ENCODE measurements around the gene RPL7L1. TPM values are rescaled to one million over a fixed set of nuclear protein-coding genes. Genes with fewer than 3 reads are reported as not detected.

RPL7L1 gene
- total RNA-seq, 1 donor = 128 TPM

GRCh38 chr6:42845327-42845694 lies 34.1 kb upstream of the RPL7L1 start:
- no peaks in the 10 kb centered on the region for H3K79me2 ChIP-seq (ENCODE audit: insufficient read depth, low read length)
- no peak overlapping the region for H3K4me3 ChIP-seq (ENCODE audit: insufficient read depth, low read length)
- H4K20me1 ChIP-seq (ENCODE audit: insufficient read depth, low read length) = no peaks in the 10 kb centered on the region
- no peaks in the 10 kb centered on the region for H3K4me1 ChIP-seq (ENCODE audit: insufficient read depth, low read length)
- no peak overlapping the region for H2AFZ ChIP-seq (ENCODE audit: low read length)
- H3K27me3 ChIP-seq (ENCODE audit: insufficient read depth, low read length) = no peaks in the 10 kb centered on the region
- no peaks in the 10 kb centered on the region for H3K36me3 ChIP-seq (ENCODE audit: insufficient read depth, low read length)
- no peak overlapping the region for H3K27ac ChIP-seq (ENCODE audit: low read depth, low read length)
- no peaks in the 10 kb centered on the region for H3K9me3 ChIP-seq (ENCODE audit: low read depth, low read length)
- H3K4me2 ChIP-seq (ENCODE audit: insufficient read depth, low read length) = no peak overlapping the region
- peak; percentile 36 for DNase-seq (ENCODE audit: insufficient read length, low spot score, missing footprints)
- TF ChIP-seq CTCF (IDR thresholded peaks at IDR 0.05; ENCODE audit: extremely low read depth, low read depth, low read length) = no peak

- Histone ChIP-seq H3K4me3 (ENCODE audit: insufficient read depth, low read length) (no peak overlapping the region), H2AFZ (ENCODE audit: low read length) (no peak overlapping the region), H3K27ac (ENCODE audit: low read depth, low read length) (no peak overlapping the region), H4K20me1 (ENCODE audit: insufficient read depth, low read length) (no peaks in the 10 kb centered on the region), H3K27me3 (ENCODE audit: insufficient read depth, low read length) (no peaks in the 10 kb centered on the region), H3K9me3 (ENCODE audit: low read depth, low read length) (no peaks in the 10 kb centered on the region), H3K4me1 (ENCODE audit: insufficient read depth, low read length) (no peaks in the 10 kb centered on the region), H3K36me3 (ENCODE audit: insufficient read depth, low read length) (no peaks in the 10 kb centered on the region), H3K4me2 (ENCODE audit: insufficient read depth, low read length) (no peak overlapping the region), H3K79me2 (ENCODE audit: insufficient read depth, low read length) (no peaks in the 10 kb centered on the region)
- DNase-seq (ENCODE audit: insufficient read length, low spot score, missing footprints) = peak; percentile 1
- no peak for TF ChIP-seq CTCF (IDR thresholded peaks at IDR 0.05; ENCODE audit: extremely low read depth, low read depth, low read length)
Observed at GRCh38 chr6:42846505-42846904, 32.9 kb upstream of the RPL7L1 start.

- H3K27me3 ChIP-seq (ENCODE audit: insufficient read depth, low read length) = no peaks in the 10 kb centered on the region
- H3K27ac ChIP-seq (ENCODE audit: low read depth, low read length) = no peak overlapping the region
- H3K4me1 ChIP-seq (ENCODE audit: insufficient read depth, low read length) = no peaks in the 10 kb centered on the region
- peak; percentile 58 for DNase-seq (ENCODE audit: insufficient read length, low spot score, missing footprints)
- H3K4me2 ChIP-seq (ENCODE audit: insufficient read depth, low read length) = no peak overlapping the region
- peaks cover 6% of the 10 kb centered on the region for H3K36me3 ChIP-seq (ENCODE audit: insufficient read depth, low read length)
- no peak for TF ChIP-seq CTCF (IDR thresholded peaks at IDR 0.05; ENCODE audit: extremely low read depth, low read depth, low read length)
- H3K9me3 ChIP-seq (ENCODE audit: low read depth, low read length) = no peaks in the 10 kb centered on the region
- no peak overlapping the region for H3K4me3 ChIP-seq (ENCODE audit: insufficient read depth, low read length)
- no peaks in the 10 kb centered on the region for H3K79me2 ChIP-seq (ENCODE audit: insufficient read depth, low read length)
- H4K20me1 ChIP-seq (ENCODE audit: insufficient read depth, low read length) = no peaks in the 10 kb centered on the region
- no peak overlapping the region for H2AFZ ChIP-seq (ENCODE audit: low read length)
Observed at GRCh38 chr6:42848700-42849099, 30.7 kb upstream of the RPL7L1 start.

- peak; percentile 52 for DNase-seq (ENCODE audit: insufficient read length, low spot score, missing footprints)
- H3K4me3 ChIP-seq (ENCODE audit: insufficient read depth, low read length) = no peak overlapping the region
- no peak for TF ChIP-seq CTCF (IDR thresholded peaks at IDR 0.05; ENCODE audit: extremely low read depth, low read depth, low read length)
- no peaks in the 10 kb centered on the region for H3K9me3 ChIP-seq (ENCODE audit: low read depth, low read length)
- peaks cover 9% of the 10 kb centered on the region for H3K36me3 ChIP-seq (ENCODE audit: insufficient read depth, low read length)
- H3K27me3 ChIP-seq (ENCODE audit: insufficient read depth, low read length) = no peaks in the 10 kb centered on the region
- H3K79me2 ChIP-seq (ENCODE audit: insufficient read depth, low read length) = no peaks in the 10 kb centered on the region
- no peaks in the 10 kb centered on the region for H3K4me1 ChIP-seq (ENCODE audit: insufficient read depth, low read length)
- no peaks in the 10 kb centered on the region for H4K20me1 ChIP-seq (ENCODE audit: insufficient read depth, low read length)
- H3K27ac ChIP-seq (ENCODE audit: low read depth, low read length) = no peak overlapping the region
- H2AFZ ChIP-seq (ENCODE audit: low read length) = no peak overlapping the region
- no peak overlapping the region for H3K4me2 ChIP-seq (ENCODE audit: insufficient read depth, low read length)
Observed at GRCh38 chr6:42851599-42851998, 27.8 kb upstream of the RPL7L1 start.

All from osteoblast (primary cell).